SH-SY5Y (cell line): ENCODE measurements around the gene KIF5C.

ENCODE experiments used
- GATA2 ChIP-seq: IDR thresholded peaks from 2 replicates; pipeline ENCODE4 v1.6.1; 2011; ENCODE audit warnings: mild to moderate bottlenecking, low read depth, low read length
- GATA3 ChIP-seq: IDR thresholded peaks from 2 replicates; pipeline ENCODE4 v1.6.1; 2011; ENCODE audit warnings: low read depth, mild to moderate bottlenecking, low read length, moderate library complexity

DNA sequence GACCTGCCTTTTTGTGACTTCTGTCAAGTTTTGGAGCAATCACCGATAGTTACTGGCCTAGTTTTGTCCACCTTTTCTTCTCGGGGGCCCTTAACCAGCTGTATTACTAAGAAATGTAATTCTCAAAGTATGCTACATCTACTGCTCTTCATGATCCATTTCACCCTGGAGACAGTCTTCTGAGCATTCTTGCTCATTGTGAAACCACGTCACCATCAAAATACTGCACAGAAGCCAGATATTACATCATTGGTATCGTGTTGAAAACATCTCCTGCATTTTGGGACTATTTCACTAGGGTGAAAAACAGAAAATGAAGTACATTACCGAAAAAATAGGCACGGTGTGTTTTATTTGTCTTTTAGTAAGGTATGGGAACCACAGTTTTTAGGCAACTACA lies 175.2 kb downstream of the KIF5C start:
- no peak for TF ChIP-seq GATA2
- TF ChIP-seq GATA3: no peak
